Measurements from ENCODE around the gene RXRG.

Gene RXRG

GRCh38 chr1:165365341-165365740 is 79.6 kb downstream of the RXRG start:
- no peak for DNase-seq (ENCODE audit: low read depth)
- no peak for TF ChIP-seq CTCF (IDR thresholded peaks at IDR 0.05; ENCODE audit: low read depth, low read length, missing control alignments)
- no peak overlapping the region for H3K4me3 ChIP-seq (ENCODE audit: low read depth, low read length)

- TF ChIP-seq CTCF (IDR thresholded peaks at IDR 0.05; ENCODE audit: low read depth, low read length, missing control alignments) = no peak
- H3K4me3 ChIP-seq (ENCODE audit: low read depth, low read length) = no peak overlapping the region
- DNase-seq (ENCODE audit: low read depth) = no peak
These were observed 80.3 kb downstream of the RXRG start for GRCh38 chr1:165364568-165365133.

GRCh38 chr1:165356876-165357275 is 88.0 kb downstream of the RXRG start:
- H3K4me3 ChIP-seq (ENCODE audit: low read depth, low read length) = no peak overlapping the region
- TF ChIP-seq CTCF (IDR thresholded peaks at IDR 0.05; ENCODE audit: low read depth, low read length, missing control alignments) = no peak
- DNase-seq (ENCODE audit: low read depth) = no peak

GRCh38 chr1:165355977-165356811 is 88.7 kb downstream of the RXRG start, which contains the start of gene LMX1A:
TSS of gene LMX1A (minus strand) at chr1:165356715. CDS start at chr1:165355559, 1,156 bp downstream.
- TF ChIP-seq CTCF (IDR thresholded peaks at IDR 0.05; ENCODE audit: low read depth, low read length, missing control alignments) = no peak
- no peak within 1 kb of the TSS for H3K4me3 ChIP-seq (ENCODE audit: low read depth, low read length)
- no peak for DNase-seq (ENCODE audit: low read depth)

- no peak for TF ChIP-seq CTCF (IDR thresholded peaks at IDR 0.05; ENCODE audit: low read depth, low read length, missing control alignments)
- H3K4me3 ChIP-seq (ENCODE audit: low read depth, low read length) = no peak overlapping the region
These were observed 89.6 kb downstream of the RXRG start for GRCh38 chr1:165355139-165355976.

GRCh38 chr1:165354739-165355138 is 90.2 kb downstream of the RXRG start:
- H3K4me3 ChIP-seq (ENCODE audit: low read depth, low read length) = no peak overlapping the region
- no peak for DNase-seq (ENCODE audit: low read depth)
- TF ChIP-seq CTCF (IDR thresholded peaks at IDR 0.05; ENCODE audit: low read depth, low read length, missing control alignments) = no peak

More at GRCh38 chr1:165355139-165355976, 89.6 kb downstream of the RXRG start:
- no peak for DNase-seq (ENCODE audit: low read depth)

All from GM12864 (cell line).